ENCODE data around the gene KCTD1.

KCTD1 gene

DNA sequence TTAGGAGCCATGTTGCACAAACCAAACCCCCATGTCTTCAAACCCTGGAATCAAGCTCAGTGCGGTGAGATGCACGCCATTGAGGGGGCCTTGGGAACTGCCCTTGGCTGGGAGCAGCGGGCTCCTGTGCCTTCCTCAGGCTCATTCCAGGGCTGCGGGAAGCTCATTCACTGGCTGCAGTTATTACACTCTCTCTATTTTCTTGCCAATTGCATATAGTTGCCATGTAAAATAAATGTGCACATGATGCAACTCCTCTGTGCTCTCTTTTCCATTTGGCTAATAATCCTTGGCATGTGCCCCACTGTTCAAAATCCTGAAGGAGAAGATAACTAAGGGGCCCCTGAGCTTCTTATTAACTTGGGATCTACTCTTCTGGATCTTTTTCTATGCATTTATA lies 74.7 kb downstream of the KCTD1 start:
- H3K79me2 ChIP-seq (ENCODE audit: low read length): no peaks in the 10 kb centered on the region
- H3K9me3 ChIP-seq (ENCODE audit: insufficient read depth, low read length): no peaks in the 10 kb centered on the region
- H3K4me3 ChIP-seq (ENCODE audit: low read length): no peak overlapping the region
- H3K9ac ChIP-seq (ENCODE audit: low read length): no peak overlapping the region
- peaks cover 19% of the 10 kb centered on the region for H3K4me1 ChIP-seq (ENCODE audit: low read length)
- no peaks in the 10 kb centered on the region for H4K20me1 ChIP-seq (ENCODE audit: insufficient read depth, low read length)
- H3K4me2 ChIP-seq (ENCODE audit: low read length): no peak overlapping the region
- no peaks in the 10 kb centered on the region for H3K27me3 ChIP-seq (ENCODE audit: low read depth, low read length)
- H2AFZ ChIP-seq (ENCODE audit: low read depth, low read length): no peak overlapping the region
- H3K36me3 ChIP-seq (replicated peaks; ENCODE audit: low read depth, low read length): no peaks in the 10 kb centered on the region
- TF ChIP-seq, protein P1, sequence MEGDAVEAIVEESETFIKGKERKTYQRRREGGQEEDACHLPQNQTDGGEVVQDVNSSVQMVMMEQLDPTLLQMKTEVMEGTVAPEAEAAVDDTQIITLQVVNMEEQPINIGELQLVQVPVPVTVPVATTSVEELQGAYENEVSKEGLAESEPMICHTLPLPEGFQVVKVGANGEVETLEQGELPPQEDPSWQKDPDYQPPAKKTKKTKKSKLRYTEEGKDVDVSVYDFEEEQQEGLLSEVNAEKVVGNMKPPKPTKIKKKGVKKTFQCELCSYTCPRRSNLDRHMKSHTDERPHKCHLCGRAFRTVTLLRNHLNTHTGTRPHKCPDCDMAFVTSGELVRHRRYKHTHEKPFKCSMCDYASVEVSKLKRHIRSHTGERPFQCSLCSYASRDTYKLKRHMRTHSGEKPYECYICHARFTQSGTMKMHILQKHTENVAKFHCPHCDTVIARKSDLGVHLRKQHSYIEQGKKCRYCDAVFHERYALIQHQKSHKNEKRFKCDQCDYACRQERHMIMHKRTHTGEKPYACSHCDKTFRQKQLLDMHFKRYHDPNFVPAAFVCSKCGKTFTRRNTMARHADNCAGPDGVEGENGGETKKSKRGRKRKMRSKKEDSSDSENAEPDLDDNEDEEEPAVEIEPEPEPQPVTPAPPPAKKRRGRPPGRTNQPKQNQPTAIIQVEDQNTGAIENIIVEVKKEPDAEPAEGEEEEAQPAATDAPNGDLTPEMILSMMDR (IDR thresholded peaks at IDR 0.05; ENCODE audit: low read depth, low read length): no peak
- no peak for TF ChIP-seq EZH2phosphoT487 (IDR thresholded peaks at IDR 0.05; ENCODE audit: low read depth)
- H3K27ac ChIP-seq (ENCODE audit: low read length): no peak overlapping the region

DNA sequence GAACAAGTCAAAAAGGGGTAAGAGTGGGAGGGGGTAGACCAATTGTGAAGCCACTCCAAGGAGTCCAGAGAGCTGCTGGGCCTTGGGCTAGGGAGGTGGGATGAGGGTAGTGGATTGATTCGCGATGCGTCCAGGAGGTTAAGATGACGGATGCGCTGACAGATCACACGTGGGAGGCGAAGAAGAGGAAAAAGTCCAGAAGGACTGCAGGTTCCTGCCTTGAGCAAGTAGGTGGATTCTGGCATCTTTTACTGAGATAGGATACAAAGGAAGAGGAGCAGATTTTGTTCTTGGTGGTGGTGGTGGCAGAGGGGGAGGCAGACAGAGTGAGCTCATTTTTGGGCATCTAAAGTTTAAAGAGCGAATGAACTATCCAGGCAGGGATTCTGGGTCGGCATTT lies 76.5 kb downstream of the KCTD1 start:
- Histone ChIP-seq H3K36me3 (replicated peaks; ENCODE audit: low read depth, low read length) (no peaks in the 10 kb centered on the region), H3K4me2 (ENCODE audit: low read length) (no peak overlapping the region), H3K27me3 (ENCODE audit: low read depth, low read length) (no peaks in the 10 kb centered on the region), H3K4me3 (ENCODE audit: low read length) (no peak overlapping the region), H4K20me1 (ENCODE audit: insufficient read depth, low read length) (no peaks in the 10 kb centered on the region), H3K79me2 (ENCODE audit: low read length) (no peaks in the 10 kb centered on the region), H3K4me1 (ENCODE audit: low read length) (peaks cover 19% of the 10 kb centered on the region), H3K9ac (ENCODE audit: low read length) (no peak overlapping the region), H2AFZ (ENCODE audit: low read depth, low read length) (no peak overlapping the region), H3K27ac (ENCODE audit: low read length) (no peak overlapping the region), H3K9me3 (ENCODE audit: insufficient read depth, low read length) (no peaks in the 10 kb centered on the region)
- no peak for TF ChIP-seq EZH2phosphoT487 (IDR thresholded peaks at IDR 0.05; ENCODE audit: low read depth)
- TF ChIP-seq, protein P1 (IDR thresholded peaks at IDR 0.05; ENCODE audit: low read depth, low read length): no peak

DNA sequence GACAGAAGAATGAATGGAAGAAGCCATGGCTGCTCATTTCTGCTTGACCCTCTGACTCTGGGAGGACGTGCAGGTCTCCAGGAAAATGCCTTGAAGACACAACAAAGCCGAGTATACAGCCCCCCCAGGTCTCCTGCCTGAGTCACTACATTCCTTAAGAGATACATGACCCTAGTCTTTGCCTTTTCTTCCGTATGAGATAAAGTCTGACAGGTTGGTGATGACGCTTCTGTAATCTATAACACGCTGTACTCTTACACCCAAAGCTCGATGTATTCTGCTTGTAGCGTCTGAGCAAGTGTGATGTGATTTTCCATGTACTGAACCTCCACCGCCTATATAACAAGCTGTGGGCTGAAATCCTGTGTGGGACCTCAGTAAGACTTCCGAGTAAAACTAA lies 77.3 kb downstream of the KCTD1 start:
- TF ChIP-seq EZH2phosphoT487 (IDR thresholded peaks at IDR 0.05; ENCODE audit: low read depth): no peak
- TF ChIP-seq, protein P1 (IDR thresholded peaks at IDR 0.05; ENCODE audit: low read depth, low read length): no peak
- no peak overlapping the region for H3K9ac ChIP-seq (ENCODE audit: low read length)
- H3K4me3 ChIP-seq (ENCODE audit: low read length): no peak overlapping the region

GRCh38 chr18:26470011-26470637 lies 78.2 kb downstream of the KCTD1 start:
- H3K4me1 ChIP-seq (ENCODE audit: low read length): peaks cover 19% of the 10 kb centered on the region
- no peaks in the 10 kb centered on the region for H3K27me3 ChIP-seq (ENCODE audit: low read depth, low read length)
- peak overlapping the region; percentile 31; the same call in 1 of the 2 replicates for H3K27ac ChIP-seq (ENCODE audit: low read length)
- no peaks in the 10 kb centered on the region for H3K79me2 ChIP-seq (ENCODE audit: low read length)
- H3K36me3 ChIP-seq (replicated peaks; ENCODE audit: low read depth, low read length): no peaks in the 10 kb centered on the region
- no peaks in the 10 kb centered on the region for H3K9me3 ChIP-seq (ENCODE audit: insufficient read depth, low read length)
- H2AFZ ChIP-seq (ENCODE audit: low read depth, low read length): no peak overlapping the region
- H3K9ac ChIP-seq (ENCODE audit: low read length): no peak overlapping the region
- H3K4me2 ChIP-seq (ENCODE audit: low read length): peak overlapping the region; percentile 47
- H4K20me1 ChIP-seq (ENCODE audit: insufficient read depth, low read length): no peaks in the 10 kb centered on the region
- no peak overlapping the region for H3K4me3 ChIP-seq (ENCODE audit: low read length)
- TF ChIP-seq EZH2phosphoT487 (IDR thresholded peaks at IDR 0.05; ENCODE audit: low read depth): no peak
- TF ChIP-seq, protein P1 (IDR thresholded peaks at IDR 0.05; ENCODE audit: low read depth, low read length): no peak

More for the DNA sequence above, 77.3 kb downstream of the KCTD1 start:
- H3K36me3 ChIP-seq (replicated peaks; ENCODE audit: low read depth, low read length): no peaks in the 10 kb centered on the region
- peaks cover 19% of the 10 kb centered on the region for H3K4me1 ChIP-seq (ENCODE audit: low read length)
- H3K79me2 ChIP-seq (ENCODE audit: low read length): no peaks in the 10 kb centered on the region
- no peak overlapping the region for H3K4me2 ChIP-seq (ENCODE audit: low read length)
- H3K27me3 ChIP-seq (ENCODE audit: low read depth, low read length): no peaks in the 10 kb centered on the region
- H3K9me3 ChIP-seq (ENCODE audit: insufficient read depth, low read length): no peaks in the 10 kb centered on the region
- H3K27ac ChIP-seq (ENCODE audit: low read length): no peak overlapping the region
- H2AFZ ChIP-seq (ENCODE audit: low read depth, low read length): no peak overlapping the region
- H4K20me1 ChIP-seq (ENCODE audit: insufficient read depth, low read length): no peaks in the 10 kb centered on the region
